Pancreas (tissue), 10 donors: ENCODE measurements around the gene ALOX5AP. TPM values are rescaled to one million over a fixed set of nuclear protein-coding genes. Genes with fewer than 3 reads are reported as not detected.

Experiments used
- ATAC-seq, 4 donors: fragments of 200-7000 bp; cut with Tn5 transposase; one replicate each; pipeline versions ENCODE4 v1.8.0 to v1.9.1; 2020; ENCODE audit warnings: mild to moderate bottlenecking in 4 of 4, moderate library complexity in 4 of 4
- DNase-seq, 6 donors: peaks; one replicate each; pipeline ENCODE4 v3.0.0-alpha.2; 2020
- FAIRE-seq: peaks from 2 replicates; lab custom pipeline; 2012; peaks lifted over from hg19 to GRCh38; lab: Jason Lieb, UNC
- H3K27ac ChIP-seq, 4 donors: fragments of 200-600 bp; sonication (generic); 1 replicate in 3 of 4; 2 replicates in 1 of 4; pipeline versions ENCODE4 v1.5.0 to v1.8.0; 2020
- H3K27me3 ChIP-seq, 4 donors: fragments of 200-600 bp; one replicate each; pipeline ENCODE4 v1.8.0; 2021
- H3K36me3 ChIP-seq, 3 donors: fragments of 200-600 bp; sonication (generic) in 1 of 3; one replicate each; pipeline versions ENCODE4 v1.5.0 to v1.8.0; 2020 to 2021
- H3K4me1 ChIP-seq, 3 donors: fragments of 200-600 bp; one replicate each; pipeline ENCODE4 v1.8.0; 2021
- H3K4me3 ChIP-seq, 4 donors: fragments of 200-600 bp; sonication (generic) in 2 of 4; one replicate each; pipeline versions ENCODE4 v1.5.0 to v1.8.0; 2020 to 2021
- H3K9me3 ChIP-seq, 4 donors: fragments of 200-600 bp; one replicate each; pipeline ENCODE4 v1.8.0; 2021
- CTCF ChIP-seq, 4 donors: fragments of 200-600 bp; sonication (generic) in 3 of 4; IDR thresholded peaks; one replicate each; pipeline versions ENCODE4 v1.5.0 to v1.8.0; 2021; ENCODE audit warnings: antibody characterized with exemption in 4 of 4
- WGBS, 2 donors: extraction: QIAGEN DNeasy Blood & Tissue Kit; methylation state at CpG; one replicate each; pipeline ENCODE4 v1.1.7; 2013; 5-methylcytosine and 5-hydroxymethylcytosine counted together
- intact Hi-C, 3 donors: fragments of 100-400 bp; cut with DNase I; formaldehyde crosslinking; loops; one replicate each; pipeline versions ENCODE4 v1.11.1 to v1.14.2; 2022
- polyA plus RNA-seq, 2 donors: library from polyadenylated mRNA; stranded (reverse); fragments of 200-250 nt; gene quantifications; one replicate each; pipeline ENCODE4 v1.2.3, GENCODE V29; 2013
- total RNA-seq, 6 donors: library from RNA; stranded (reverse); fragmentation: NEBNext Ultra II Directional in 4 of 6; extraction: Animal tissue kit (Norgen Biotek cat#: 25700) in 4 of 6; gene quantifications; one replicate each; pipeline versions ENCODE4 v1.2.1 to v1.2.4, GENCODE V29; 2021 to 2023
- donor health status: healthy with polysubstance abuse.
- donor health status: DM: no; HTN: no; CAD: no; lungs with moderate emphysema.
- donor health status: DM: no; HTN: no; CAD: no.
- donor health status: control.
- donor health status: control.
- donor health status: Bipolar disorder and iron deficiency.
- donor health status: DM: yes; HTN: yes; CAD: no.
- donor health status: DM: no; HTN: no; CAD: no.
- donor health status: DM: no; HTN: no; CAD: no.
- donor health status: DM: yes; HTN: yes; CAD: no.

The ALOX5AP gene
- total and polyA plus RNA-seq, 8 donors: 1.3 to 33.2 (median 3.6) TPM

DNA sequence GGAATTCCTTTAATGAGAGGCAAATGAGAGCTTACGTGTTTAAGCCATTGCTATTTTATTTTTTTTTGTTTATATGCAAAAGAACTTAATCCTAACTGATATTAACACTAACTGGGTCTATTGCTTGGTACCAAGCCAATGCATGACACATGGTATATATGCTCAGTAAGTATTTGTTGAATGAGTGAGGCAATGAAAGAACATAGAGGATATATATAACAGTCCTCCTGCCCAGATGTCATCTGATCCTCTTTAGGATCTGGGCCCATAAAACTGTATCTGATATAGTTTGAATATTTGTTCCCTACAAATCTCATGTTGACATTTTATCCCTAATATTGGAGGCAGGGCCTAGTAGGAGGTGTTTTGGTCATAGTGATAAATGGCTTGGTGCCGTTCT, 13.0 kb upstream of the ALOX5AP start:
- no peaks in the 10 kb centered on the region for H3K36me3 ChIP-seq
- no peaks in the 10 kb centered on the region for H3K4me1 ChIP-seq
- no peak overlapping the region for H3K4me3 ChIP-seq
- no peaks in the 10 kb centered on the region for H3K27me3 ChIP-seq
- 85 to 97% methylated on average over 2 of the region's 2 CpGs for WGBS, 2 donors
- ATAC-seq (no peak), FAIRE-seq (no peak), DNase-seq (no peak)
- no peak overlapping the region for H3K27ac ChIP-seq
- TF ChIP-seq CTCF (IDR thresholded peaks at IDR 0.05): no peak
- intact Hi-C loops: no loop called here
- H3K9me3 ChIP-seq: no peaks in the 10 kb centered on the region

DNA sequence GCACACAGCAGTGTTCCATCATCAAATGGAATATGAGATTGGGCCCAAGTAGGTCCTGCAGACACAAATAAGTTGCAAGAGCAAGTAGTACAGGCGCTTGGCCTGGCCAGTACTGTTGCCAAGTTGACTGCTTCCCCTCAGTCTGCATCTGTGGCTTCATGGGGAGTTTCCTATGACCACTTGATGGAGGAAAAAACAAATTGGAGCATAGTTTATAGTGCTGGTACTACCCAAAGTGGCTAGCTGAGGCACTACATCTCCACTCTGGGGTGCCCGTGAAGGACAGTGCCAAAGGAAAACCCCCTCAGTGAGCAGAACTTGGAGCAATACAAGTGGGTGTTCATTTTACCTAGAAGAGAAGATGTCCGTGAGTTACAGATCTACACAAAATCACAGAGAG, 10.6 kb upstream of the ALOX5AP start:
- WGBS, 2 donors: 96 to 97% methylated on average over 3 of the region's 3 CpGs
- FAIRE-seq (no peak), DNase-seq (no peak)

DNA sequence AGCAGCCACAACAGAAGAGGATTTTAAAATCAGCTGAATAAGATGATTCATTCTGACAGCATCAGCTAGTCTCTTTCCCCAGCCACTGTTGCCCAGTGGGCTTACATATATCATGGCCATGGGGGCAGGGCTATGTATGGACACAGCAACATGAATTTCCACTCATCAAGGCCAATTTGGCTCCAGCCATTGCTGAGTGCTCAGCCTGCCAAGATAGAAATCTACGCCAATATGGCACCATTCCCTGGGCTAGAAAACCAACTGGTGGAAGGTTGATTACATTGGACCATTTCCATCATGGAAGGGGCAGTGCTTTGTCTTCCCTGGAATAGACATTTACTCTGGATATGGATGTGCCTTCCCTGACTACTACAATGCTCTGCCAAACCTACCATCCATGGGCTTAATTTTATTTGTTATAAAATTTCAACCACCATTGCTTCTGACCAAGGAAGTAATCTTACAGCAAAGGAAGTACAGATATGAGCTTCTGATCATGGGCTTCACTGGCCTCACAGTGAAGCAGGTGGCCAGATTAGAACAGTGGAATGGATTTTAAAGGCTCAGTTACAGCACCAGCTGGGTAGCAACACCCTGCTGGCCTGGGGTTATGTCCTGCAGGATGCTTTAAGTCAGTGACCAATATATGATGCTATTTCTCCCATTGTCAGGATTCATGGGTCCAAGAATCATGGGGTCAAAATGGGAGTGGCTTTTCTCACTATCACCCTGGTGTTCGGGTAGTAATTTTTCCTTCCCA, 9.8 kb upstream of the ALOX5AP start:
- intact Hi-C loops: no loop called here
- Histone ChIP-seq H3K27ac (no peak overlapping the region), H3K36me3 (no peaks in the 10 kb centered on the region), H3K27me3 (no peaks in the 10 kb centered on the region), H3K9me3 (no peaks in the 10 kb centered on the region), H3K4me1 (no peaks in the 10 kb centered on the region), H3K4me3 (no peak overlapping the region)
- no peak for TF ChIP-seq CTCF (IDR thresholded peaks at IDR 0.05)
- FAIRE-seq (no peak), DNase-seq (peak in 1 of 6 donors; percentile 18), ATAC-seq (peak in 2 of 4 donors; percentile 53 to 66)
- 67% methylated on average over 2 of the region's 2 CpGs for WGBS, 2 donors

More for the DNA sequence above, 10.6 kb upstream of the ALOX5AP start:
- H3K27ac ChIP-seq: no peak overlapping the region
- H3K4me1 ChIP-seq: no peaks in the 10 kb centered on the region
- ATAC-seq: no peak
- no peaks in the 10 kb centered on the region for H3K36me3 ChIP-seq
- intact Hi-C loops: no loop called here
- H3K4me3 ChIP-seq: no peak overlapping the region
- H3K27me3 ChIP-seq: no peaks in the 10 kb centered on the region
- no peak for TF ChIP-seq CTCF (IDR thresholded peaks at IDR 0.05)
- no peaks in the 10 kb centered on the region for H3K9me3 ChIP-seq

GRCh38 chr13:30726192-30726591, 9.2 kb upstream of the ALOX5AP start:
- DNase-seq (no peak), ATAC-seq (no peak), FAIRE-seq (no peak)
- no peaks in the 10 kb centered on the region for H3K9me3 ChIP-seq
- no peaks in the 10 kb centered on the region for H3K36me3 ChIP-seq
- WGBS, 2 donors: 78% methylated on average over 1 of the region's 1 CpG
- intact Hi-C loops: no loop called here
- TF ChIP-seq CTCF (IDR thresholded peaks at IDR 0.05): no peak
- H3K27ac ChIP-seq: no peak overlapping the region
- no peaks in the 10 kb centered on the region for H3K27me3 ChIP-seq
- H3K4me3 ChIP-seq: no peak overlapping the region
- no peaks in the 10 kb centered on the region for H3K4me1 ChIP-seq
